ENCODE results near the gene HOXD1.

HOXD1 gene

DNA sequence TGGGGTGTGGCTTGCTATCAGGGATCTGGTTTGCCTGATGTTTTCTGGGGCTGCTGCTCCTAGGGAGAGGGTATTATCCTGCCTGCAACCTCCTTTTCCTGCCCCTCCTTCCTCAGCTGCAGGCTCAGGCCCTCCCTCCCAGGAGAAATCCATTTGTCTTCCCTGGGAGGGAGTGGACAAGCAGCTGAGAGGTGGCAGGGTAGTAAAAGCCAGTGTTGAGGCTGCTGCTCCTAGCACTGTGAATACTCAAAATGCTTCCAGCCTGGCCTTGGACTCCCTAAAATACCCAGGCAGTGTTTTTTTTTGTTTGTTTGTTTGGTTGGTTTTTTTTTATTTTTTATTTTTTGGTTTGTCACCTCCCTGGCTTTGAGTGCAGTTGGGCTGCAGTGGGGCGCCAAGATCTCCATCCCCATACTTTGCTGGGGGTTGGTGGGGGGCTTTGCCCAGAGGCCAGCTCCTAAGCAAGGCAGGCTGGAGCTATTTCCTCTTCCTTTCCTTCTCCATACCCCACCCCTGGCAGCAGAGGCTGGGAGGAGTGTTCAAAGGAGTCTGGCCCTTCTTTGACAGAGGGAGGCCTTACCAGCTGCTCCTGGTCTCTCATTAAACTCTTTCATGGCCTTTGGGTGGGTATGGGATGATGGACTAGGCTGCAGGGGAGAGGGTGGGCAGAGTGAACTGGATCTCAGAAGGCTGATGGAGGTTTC lies 17.7 kb upstream of the HOXD1 start:
- Histone ChIP-seq H3K36me3 (ENCODE audit: control insufficient read depth, insufficient read depth, low read length) (no peaks in the 10 kb centered on the region), H3K27ac (ENCODE audit: low read depth, low read length) (no peak overlapping the region), H3K9me3 (ENCODE audit: control insufficient read depth, insufficient read depth, low read length) (no peaks in the 10 kb centered on the region), H3K4me1 (ENCODE audit: control insufficient read depth, insufficient read depth, low read length) (peaks cover 15% of the 10 kb centered on the region), H3K27me3 (ENCODE audit: control insufficient read depth, insufficient read depth, low read length) (peaks cover 100% of the 10 kb centered on the region), H3K4me3 (ENCODE audit: low read depth, low read length) (no peak overlapping the region), H3K9ac (ENCODE audit: low read depth, low read length) (no peak overlapping the region)

DNA sequence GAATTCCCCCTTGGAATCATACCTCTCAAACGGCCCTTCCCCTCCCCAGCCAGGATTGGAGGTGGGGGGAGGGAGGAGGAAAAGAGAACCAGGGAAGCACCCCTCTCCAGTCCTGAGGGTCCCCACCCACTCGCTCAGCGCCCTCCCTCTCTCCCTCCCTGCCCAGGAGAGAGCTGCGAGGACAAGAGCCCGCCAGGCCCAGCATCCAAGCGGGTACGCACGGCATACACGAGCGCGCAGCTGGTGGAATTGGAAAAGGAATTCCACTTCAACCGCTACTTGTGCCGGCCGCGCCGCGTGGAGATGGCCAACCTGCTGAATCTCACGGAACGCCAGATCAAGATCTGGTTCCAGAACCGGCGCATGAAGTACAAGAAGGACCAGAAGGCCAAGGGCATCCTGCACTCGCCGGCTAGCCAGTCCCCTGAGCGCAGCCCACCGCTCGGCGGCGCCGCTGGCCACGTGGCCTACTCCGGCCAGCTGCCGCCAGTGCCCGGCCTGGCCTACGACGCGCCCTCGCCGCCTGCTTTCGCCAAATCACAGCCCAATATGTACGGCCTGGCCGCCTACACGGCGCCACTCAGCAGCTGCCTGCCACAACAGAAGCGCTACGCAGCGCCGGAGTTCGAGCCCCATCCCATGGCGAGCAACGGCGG lies 17.0 kb upstream of the HOXD1 start:
- H3K9ac ChIP-seq (ENCODE audit: low read depth, low read length): no peak overlapping the region
- H3K36me3 ChIP-seq (ENCODE audit: control insufficient read depth, insufficient read depth, low read length): no peaks in the 10 kb centered on the region
- no peaks in the 10 kb centered on the region for H3K9me3 ChIP-seq (ENCODE audit: control insufficient read depth, insufficient read depth, low read length)
- H3K27me3 ChIP-seq (ENCODE audit: control insufficient read depth, insufficient read depth, low read length): peaks cover 100% of the 10 kb centered on the region
- H3K27ac ChIP-seq (ENCODE audit: low read depth, low read length): no peak overlapping the region
- H3K4me1 ChIP-seq (ENCODE audit: control insufficient read depth, insufficient read depth, low read length): peaks cover 21% of the 10 kb centered on the region
- peak overlapping the region; percentile 49 for H3K4me3 ChIP-seq (ENCODE audit: low read depth, low read length)

DNA sequence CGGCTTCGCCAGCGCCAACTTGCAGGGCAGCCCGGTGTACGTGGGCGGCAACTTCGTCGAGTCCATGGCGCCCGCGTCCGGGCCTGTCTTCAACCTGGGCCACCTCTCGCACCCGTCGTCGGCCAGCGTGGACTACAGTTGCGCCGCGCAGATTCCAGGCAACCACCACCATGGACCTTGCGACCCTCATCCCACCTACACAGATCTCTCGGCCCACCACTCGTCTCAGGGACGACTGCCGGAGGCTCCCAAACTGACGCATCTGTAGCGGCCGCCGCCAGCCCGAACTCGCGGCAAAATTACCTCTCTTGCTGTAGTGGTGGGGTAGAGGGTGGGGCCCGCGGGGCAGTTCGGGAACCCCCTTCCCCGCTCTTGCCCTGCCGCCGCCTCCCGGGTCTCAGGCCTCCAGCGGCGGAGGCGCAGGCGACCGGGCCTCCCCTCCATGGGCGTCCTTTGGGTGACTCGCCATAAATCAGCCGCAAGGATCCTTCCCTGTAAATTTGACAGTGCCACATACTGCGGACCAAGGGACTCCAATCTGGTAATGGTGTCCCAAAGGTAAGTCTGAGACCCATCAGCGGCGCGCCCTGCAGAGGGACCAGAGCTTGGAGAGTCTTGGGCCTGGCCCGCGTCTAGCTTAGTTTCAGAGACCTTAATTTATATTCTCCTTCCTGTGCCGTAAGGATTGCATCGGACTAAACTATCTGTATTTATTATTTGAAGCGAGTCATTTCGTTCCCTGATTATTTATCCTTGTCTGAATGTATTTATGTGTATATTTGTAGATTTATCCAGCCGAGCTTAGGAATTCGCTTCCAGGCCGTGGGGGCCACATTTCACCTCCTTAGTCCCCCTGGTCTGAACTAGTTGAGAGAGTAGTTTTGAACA lies 16.2 kb upstream of the HOXD1 start:
- no peaks in the 10 kb centered on the region for H3K36me3 ChIP-seq (ENCODE audit: control insufficient read depth, insufficient read depth, low read length)
- H3K27ac ChIP-seq (ENCODE audit: low read depth, low read length): no peak overlapping the region
- peaks cover 21% of the 10 kb centered on the region for H3K4me1 ChIP-seq (ENCODE audit: control insufficient read depth, insufficient read depth, low read length)
- peak overlapping the region; percentile 49 for H3K4me3 ChIP-seq (ENCODE audit: low read depth, low read length)
- H3K27me3 ChIP-seq (ENCODE audit: control insufficient read depth, insufficient read depth, low read length): peaks cover 100% of the 10 kb centered on the region
- no peak overlapping the region for H3K9ac ChIP-seq (ENCODE audit: low read depth, low read length)
- H3K9me3 ChIP-seq (ENCODE audit: control insufficient read depth, insufficient read depth, low read length): no peaks in the 10 kb centered on the region

DNA sequence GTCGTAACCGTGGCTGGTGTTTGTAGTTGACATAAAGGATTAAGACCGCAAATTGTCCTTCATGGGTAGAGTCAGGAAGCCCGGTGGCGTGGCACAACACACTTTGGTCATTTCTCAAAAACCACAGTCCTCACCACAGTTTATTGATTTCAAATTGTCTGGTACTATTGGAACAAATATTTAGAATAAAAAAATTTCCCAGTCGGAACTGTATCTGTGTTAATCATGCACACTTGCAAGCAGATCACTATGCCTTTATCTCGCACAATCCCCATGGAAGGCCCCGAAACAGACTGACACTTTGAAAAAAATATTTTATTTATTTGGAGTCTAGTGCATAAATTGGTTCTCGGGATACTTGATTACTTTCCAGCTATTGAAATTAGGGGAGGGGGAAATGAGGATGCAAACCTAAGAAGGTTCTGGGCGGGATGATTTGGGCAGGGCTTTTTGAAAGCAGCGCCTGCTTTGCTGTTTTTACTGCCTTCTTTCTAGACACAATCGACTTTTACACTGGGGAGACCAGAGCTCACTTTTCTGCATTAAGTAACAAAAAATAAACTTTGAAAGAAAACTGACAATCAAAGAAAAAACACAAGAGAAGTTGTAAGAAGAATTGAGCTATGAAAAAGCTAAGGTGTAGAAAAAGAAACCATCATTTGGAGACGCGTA lies 15.4 kb upstream of the HOXD1 start:
- Histone ChIP-seq H3K27ac (ENCODE audit: low read depth, low read length) (no peak overlapping the region), H3K4me3 (ENCODE audit: low read depth, low read length) (no peak overlapping the region), H3K27me3 (ENCODE audit: control insufficient read depth, insufficient read depth, low read length) (peaks cover 100% of the 10 kb centered on the region)

DNA sequence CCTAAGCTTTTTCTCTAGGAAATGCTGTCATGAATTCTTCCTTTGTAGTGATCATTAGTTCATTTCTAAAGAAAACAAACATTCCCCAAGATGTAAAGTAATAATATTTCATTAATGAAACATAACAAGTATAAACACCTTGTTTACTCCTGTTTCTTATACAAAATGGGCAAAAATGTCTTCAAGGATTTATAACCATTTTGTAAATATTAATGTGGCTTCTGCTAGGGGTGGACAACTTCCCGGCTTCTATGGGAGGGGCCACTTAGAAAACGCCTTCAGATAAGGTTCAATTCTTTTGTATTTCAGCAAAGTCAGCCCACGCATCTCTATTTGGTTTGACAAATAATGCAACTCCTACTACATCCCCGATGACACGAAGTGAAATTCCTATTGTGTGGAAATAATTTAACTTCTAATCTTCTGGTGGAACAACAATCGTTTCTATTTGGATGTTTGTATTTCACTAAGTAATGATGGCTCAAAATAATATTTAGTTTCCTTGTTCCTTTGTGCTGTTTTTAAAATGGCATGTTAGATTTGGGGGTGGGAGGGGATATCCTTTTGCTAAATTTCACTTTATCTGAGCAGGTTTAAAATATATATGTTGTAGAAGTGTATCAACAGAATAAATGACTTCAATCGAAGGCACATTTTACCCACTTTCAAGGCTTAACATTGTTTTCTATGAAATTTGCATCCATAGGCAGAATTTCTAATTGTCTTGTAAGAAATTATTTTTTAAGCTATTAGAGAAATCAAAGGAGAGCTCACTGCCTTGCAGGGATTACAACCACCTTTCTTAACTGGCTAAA lies 14.7 kb upstream of the HOXD1 start:
- no peaks in the 10 kb centered on the region for H3K36me3 ChIP-seq (ENCODE audit: control insufficient read depth, insufficient read depth, low read length)
- no peak overlapping the region for H3K27ac ChIP-seq (ENCODE audit: low read depth, low read length)
- no peaks in the 10 kb centered on the region for H3K9me3 ChIP-seq (ENCODE audit: control insufficient read depth, insufficient read depth, low read length)
- H3K4me1 ChIP-seq (ENCODE audit: control insufficient read depth, insufficient read depth, low read length): peaks cover 26% of the 10 kb centered on the region
- H3K27me3 ChIP-seq (ENCODE audit: control insufficient read depth, insufficient read depth, low read length): peaks cover 100% of the 10 kb centered on the region
- H3K4me3 ChIP-seq (ENCODE audit: low read depth, low read length): no peak overlapping the region
- no peak overlapping the region for H3K9ac ChIP-seq (ENCODE audit: low read depth, low read length)

More for the DNA sequence above, 15.4 kb upstream of the HOXD1 start:
- Histone ChIP-seq H3K4me1 (ENCODE audit: control insufficient read depth, insufficient read depth, low read length) (peaks cover 25% of the 10 kb centered on the region), H3K9ac (ENCODE audit: low read depth, low read length) (no peak overlapping the region), H3K9me3 (ENCODE audit: control insufficient read depth, insufficient read depth, low read length) (no peaks in the 10 kb centered on the region), H3K36me3 (ENCODE audit: control insufficient read depth, insufficient read depth, low read length) (no peaks in the 10 kb centered on the region)

DNA sequence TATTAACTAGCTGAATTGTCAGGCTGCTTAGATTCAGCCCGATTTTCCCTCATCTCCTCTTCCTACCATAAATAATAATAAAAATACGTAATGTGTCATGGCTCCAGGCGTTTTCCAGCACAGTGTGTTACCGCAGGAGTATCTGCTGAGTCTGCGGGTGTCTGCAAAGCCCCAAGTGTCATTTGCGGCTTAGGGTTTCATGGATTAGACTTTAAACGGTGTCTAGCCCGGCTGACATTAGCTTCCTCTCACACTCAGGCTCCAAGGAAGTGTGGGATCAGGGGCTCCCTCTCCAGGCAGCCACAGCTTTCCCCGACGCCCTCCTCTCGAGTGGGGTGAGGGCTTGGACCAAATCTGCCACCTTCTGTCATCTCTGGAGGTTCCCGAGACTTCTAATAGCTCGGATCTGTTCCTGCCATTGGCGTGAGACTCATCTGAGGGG lies 14.1 kb upstream of the HOXD1 start:
- Histone ChIP-seq H3K4me1 (ENCODE audit: control insufficient read depth, insufficient read depth, low read length) (peaks cover 32% of the 10 kb centered on the region), H3K9ac (ENCODE audit: low read depth, low read length) (no peak overlapping the region), H3K36me3 (ENCODE audit: control insufficient read depth, insufficient read depth, low read length) (no peaks in the 10 kb centered on the region), H3K27me3 (ENCODE audit: control insufficient read depth, insufficient read depth, low read length) (peaks cover 100% of the 10 kb centered on the region), H3K27ac (ENCODE audit: low read depth, low read length) (no peak overlapping the region), H3K4me3 (ENCODE audit: low read depth, low read length) (no peak overlapping the region), H3K9me3 (ENCODE audit: control insufficient read depth, insufficient read depth, low read length) (no peaks in the 10 kb centered on the region)

DNA sequence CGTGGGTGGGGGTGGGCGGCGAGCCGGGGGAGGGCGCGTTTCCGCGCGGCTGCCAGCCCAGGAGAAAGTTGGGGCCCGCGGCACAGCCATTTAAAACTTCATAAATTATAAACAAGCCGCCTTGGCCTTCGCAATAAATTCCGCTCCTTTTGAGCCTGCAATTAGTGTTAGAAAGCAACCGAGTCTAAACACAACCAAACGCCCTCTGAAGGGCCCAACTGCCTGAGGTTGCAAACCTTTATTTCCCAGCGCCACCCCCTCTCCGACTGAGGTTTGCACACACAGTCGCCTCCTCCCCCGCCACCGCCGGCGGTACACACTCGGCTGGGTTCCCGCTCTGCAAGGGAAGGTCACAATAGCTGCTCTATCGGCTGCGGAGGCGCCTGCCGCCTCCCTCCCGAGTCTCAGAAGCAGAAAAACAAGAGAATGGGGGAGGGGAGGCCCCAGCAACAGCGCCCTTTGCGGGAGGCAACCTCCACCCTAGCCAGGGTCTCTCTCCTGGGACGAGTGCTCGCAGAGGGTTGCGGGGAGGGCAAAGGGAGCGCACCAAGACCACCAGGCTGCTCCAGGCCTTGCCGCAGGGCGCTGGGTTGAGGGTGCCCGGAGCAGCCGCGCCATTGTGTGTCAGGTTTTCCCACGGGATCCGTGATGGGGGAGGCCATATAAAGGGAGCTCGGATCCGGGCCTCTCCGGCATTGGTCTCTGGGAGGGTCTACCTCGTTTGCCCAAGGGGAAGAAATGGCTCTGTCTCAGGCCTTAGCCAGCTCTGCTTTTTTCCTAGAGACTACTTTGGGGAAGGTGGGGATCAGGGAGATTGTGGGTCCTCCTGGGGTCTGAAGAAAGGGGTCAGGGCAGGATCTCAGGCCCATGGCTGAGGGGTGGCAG lies 13.4 kb upstream of the HOXD1 start:
- no peaks in the 10 kb centered on the region for H3K36me3 ChIP-seq (ENCODE audit: control insufficient read depth, insufficient read depth, low read length)
- H3K4me3 ChIP-seq (ENCODE audit: low read depth, low read length): peak overlapping the region; percentile 40; the same call in 1 of the 2 replicates
- peaks cover 100% of the 10 kb centered on the region for H3K27me3 ChIP-seq (ENCODE audit: control insufficient read depth, insufficient read depth, low read length)
- peaks cover 32% of the 10 kb centered on the region for H3K4me1 ChIP-seq (ENCODE audit: control insufficient read depth, insufficient read depth, low read length)
- no peaks in the 10 kb centered on the region for H3K9me3 ChIP-seq (ENCODE audit: control insufficient read depth, insufficient read depth, low read length)
- H3K9ac ChIP-seq (ENCODE audit: low read depth, low read length): no peak overlapping the region
- no peak overlapping the region for H3K27ac ChIP-seq (ENCODE audit: low read depth, low read length)

DNA sequence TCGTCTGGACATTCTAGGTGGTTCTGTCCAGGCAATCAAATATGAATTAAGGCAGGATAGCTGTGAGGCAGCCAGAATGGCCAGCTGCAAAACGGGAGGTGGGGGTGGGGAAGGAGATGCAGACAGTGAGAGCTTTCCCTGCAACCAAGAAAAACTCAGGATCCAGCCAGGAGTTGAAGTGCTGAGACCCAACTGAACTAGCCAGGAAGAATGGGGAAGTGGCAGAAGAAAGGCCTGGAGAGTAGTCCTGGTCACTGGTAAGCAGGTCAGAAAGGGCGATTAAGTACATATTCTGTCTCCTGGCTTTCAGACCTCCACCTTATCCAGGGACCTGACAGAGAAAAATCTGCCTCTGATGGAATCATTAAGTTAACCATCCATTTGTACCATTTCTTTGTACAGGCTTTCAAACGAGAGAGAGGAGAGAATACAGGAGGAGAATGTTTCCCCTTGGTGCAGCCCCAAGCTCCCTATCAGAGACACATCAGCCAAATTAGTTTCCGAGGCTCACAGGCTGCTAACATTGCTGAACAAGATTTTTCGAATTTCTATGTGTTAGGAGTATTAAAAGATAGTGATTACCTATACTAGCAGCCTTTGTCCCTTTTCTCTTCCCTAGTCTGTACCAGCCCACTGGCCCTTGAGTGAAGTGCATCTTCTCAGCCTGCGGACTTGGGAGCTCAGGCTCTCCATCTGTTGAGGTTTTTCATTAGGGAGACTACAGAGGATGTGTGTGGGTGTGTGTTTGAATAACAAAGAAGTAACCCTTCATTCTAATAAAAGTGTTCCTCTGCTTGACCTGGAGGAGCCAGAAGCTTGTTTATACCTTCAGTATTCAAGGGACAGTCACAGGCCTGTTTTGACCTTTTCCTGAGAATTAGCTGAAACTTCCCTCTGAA lies 12.5 kb upstream of the HOXD1 start:
- H3K9ac ChIP-seq (ENCODE audit: low read depth, low read length): no peak overlapping the region
- peak overlapping the region; percentile 40; the same call in 1 of the 2 replicates for H3K4me3 ChIP-seq (ENCODE audit: low read depth, low read length)
- peaks cover 32% of the 10 kb centered on the region for H3K4me1 ChIP-seq (ENCODE audit: control insufficient read depth, insufficient read depth, low read length)
- no peak overlapping the region for H3K27ac ChIP-seq (ENCODE audit: low read depth, low read length)
- no peaks in the 10 kb centered on the region for H3K36me3 ChIP-seq (ENCODE audit: control insufficient read depth, insufficient read depth, low read length)
- H3K9me3 ChIP-seq (ENCODE audit: control insufficient read depth, insufficient read depth, low read length): no peaks in the 10 kb centered on the region
- H3K27me3 ChIP-seq (ENCODE audit: control insufficient read depth, insufficient read depth, low read length): peaks cover 100% of the 10 kb centered on the region

DNA sequence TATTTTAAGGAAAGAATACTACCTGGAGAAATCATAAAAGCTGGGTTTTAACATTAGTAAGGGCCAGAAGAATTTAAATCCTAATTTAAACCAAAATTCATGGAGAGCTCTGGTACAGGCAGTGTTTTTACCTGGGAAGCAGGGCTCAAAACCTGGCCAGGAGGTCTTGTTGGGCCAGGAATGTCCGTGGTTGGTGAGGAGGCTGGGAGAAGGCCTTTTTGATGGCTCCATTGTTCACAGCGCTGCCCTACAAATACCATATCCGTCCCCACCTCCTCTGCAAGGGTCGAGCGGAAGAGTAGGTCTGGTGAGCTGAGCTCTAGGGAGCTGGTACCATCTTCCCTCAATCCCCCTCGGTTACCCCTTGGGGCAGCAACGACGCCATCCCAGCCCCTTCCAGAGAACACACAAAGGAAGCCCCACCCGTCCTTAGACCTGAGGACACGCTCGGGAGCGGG lies 10.9 kb upstream of the HOXD1 start:
- Histone ChIP-seq H3K27me3 (ENCODE audit: control insufficient read depth, insufficient read depth, low read length) (peaks cover 100% of the 10 kb centered on the region), H3K9me3 (ENCODE audit: control insufficient read depth, insufficient read depth, low read length) (no peaks in the 10 kb centered on the region), H3K4me3 (ENCODE audit: low read depth, low read length) (peak overlapping the region; percentile 57), H3K4me1 (ENCODE audit: control insufficient read depth, insufficient read depth, low read length) (peaks cover 28% of the 10 kb centered on the region), H3K36me3 (ENCODE audit: control insufficient read depth, insufficient read depth, low read length) (no peaks in the 10 kb centered on the region), H3K9ac (ENCODE audit: low read depth, low read length) (no peak overlapping the region), H3K27ac (ENCODE audit: low read depth, low read length) (no peak overlapping the region)

All from HUES48 (cell line).